Measurements from ENCODE around the gene RNF223. TPM values are rescaled to one million over a fixed set of nuclear protein-coding genes. Genes with fewer than 3 reads are reported as not detected.

RNF223 gene
- total RNA-seq, 1 experiment from 2014 or later = not detected

- H3K4me3 ChIP-seq = no peak overlapping the region
- peaks cover 11% of the 10 kb centered on the region for H3K36me3 ChIP-seq
- no peak for DNase-seq
- H3K27me3 ChIP-seq = no peaks in the 10 kb centered on the region
- no peaks in the 10 kb centered on the region for H3K9me3 ChIP-seq
Measured at GRCh38 chr1:1022302-1023009, 51.6 kb downstream of the RNF223 start.

- Histone ChIP-seq H3K4me3 (no peak overlapping the region), H3K36me3 (peaks cover 11% of the 10 kb centered on the region), H3K27me3 (no peaks in the 10 kb centered on the region), H3K9me3 (no peaks in the 10 kb centered on the region)
- DNase-seq = no peak
Measured at GRCh38 chr1:1021920-1022259, 52.2 kb downstream of the RNF223 start.

- peak overlapping the region; percentile 56 for H3K4me3 ChIP-seq
- no peaks in the 10 kb centered on the region for H3K9me3 ChIP-seq
- peak; percentile 79 for DNase-seq
- no peaks in the 10 kb centered on the region for H3K27me3 ChIP-seq
- peaks cover 11% of the 10 kb centered on the region for H3K36me3 ChIP-seq
Measured at GRCh38 chr1:1021010-1021919, 52.8 kb downstream of the RNF223 start.

Other genes with a start within 250 kb of the RNF223 start
- 32.7 and 43.5 TPM in 2 replicates for gene SAMD11, start 150.4 kb downstream of the RNF223 start, total RNA-seq (2014; rRNA removed; shearing (Covaris generic); ENCODE audit: low replicate concordance)
- gene NOC2L, start 115.0 kb downstream of the RNF223 start, total RNA-seq (2014; rRNA removed; shearing (Covaris generic); ENCODE audit: low replicate concordance) = 176 and 277 TPM in 2 replicates
- gene KLHL17, start 113.7 kb downstream of the RNF223 start, total RNA-seq (2014; rRNA removed; shearing (Covaris generic); ENCODE audit: low replicate concordance) = 6.7 and 14.7 TPM in 2 replicates
- 0.56 TPM in 1 of 2 replicates, not detected in the other for gene PLEKHN1, start 107.8 kb downstream of the RNF223 start, total RNA-seq (2014; rRNA removed; shearing (Covaris generic); ENCODE audit: low replicate concordance)
- gene PERM1, start 92.2 kb downstream of the RNF223 start, total RNA-seq (2014; rRNA removed; shearing (Covaris generic); ENCODE audit: low replicate concordance) = 0.13 TPM in 1 of 2 replicates, not detected in the other
- 17.6 and 25.5 TPM in 2 replicates for gene HES4, start 74.2 kb downstream of the RNF223 start, total RNA-seq (2014; rRNA removed; shearing (Covaris generic); ENCODE audit: low replicate concordance)
- gene ISG15, start 60.8 kb downstream of the RNF223 start, total RNA-seq (2014; rRNA removed; shearing (Covaris generic); ENCODE audit: low replicate concordance) = 68.0 and 98.4 TPM in 2 replicates
- gene AGRN, start 54.2 kb downstream of the RNF223 start, total RNA-seq (2014; rRNA removed; shearing (Covaris generic); ENCODE audit: low replicate concordance) = 38.0 and 70.2 TPM in 2 replicates
- 7.3 and 18.2 TPM in 2 replicates for gene C1orf159, start 41.8 kb upstream of the RNF223 start, total RNA-seq (2014; rRNA removed; shearing (Covaris generic); ENCODE audit: low replicate concordance)
- not detected in 2 replicates for gene TTLL10, start 99.6 kb upstream of the RNF223 start, total RNA-seq (2014; rRNA removed; shearing (Covaris generic); ENCODE audit: low replicate concordance)
- not detected in 2 replicates for gene TNFRSF18, start 132.3 kb upstream of the RNF223 start, total RNA-seq (2014; rRNA removed; shearing (Covaris generic); ENCODE audit: low replicate concordance)
- gene TNFRSF4, start 139.8 kb upstream of the RNF223 start, total RNA-seq (2014; rRNA removed; shearing (Covaris generic); ENCODE audit: low replicate concordance) = not detected in 2 replicates
- 93.0 and 126 TPM in 2 replicates for gene SDF4, start 157.7 kb upstream of the RNF223 start, total RNA-seq (2014; rRNA removed; shearing (Covaris generic); ENCODE audit: low replicate concordance)
- 36.6 and 37.4 TPM in 2 replicates for gene B3GALT6, start 157.9 kb upstream of the RNF223 start, total RNA-seq (2014; rRNA removed; shearing (Covaris generic); ENCODE audit: low replicate concordance)
- 0.26 TPM in 1 of 2 replicates, not detected in the other for gene C1QTNF12, start 172.4 kb upstream of the RNF223 start, total RNA-seq (2014; rRNA removed; shearing (Covaris generic); ENCODE audit: low replicate concordance)
- gene UBE2J2, start 199.5 kb upstream of the RNF223 start, total RNA-seq (2014; rRNA removed; shearing (Covaris generic); ENCODE audit: low replicate concordance) = 66.2 and 94.1 TPM in 2 replicates
- gene SCNN1D, start 206.1 kb upstream of the RNF223 start, total RNA-seq (2014; rRNA removed; shearing (Covaris generic); ENCODE audit: low replicate concordance) = 0.20 and 2.5 TPM in 2 replicates
- 20.0 and 24.2 TPM in 2 replicates for gene ACAP3, start 233.6 kb upstream of the RNF223 start, total RNA-seq (2014; rRNA removed; shearing (Covaris generic); ENCODE audit: low replicate concordance)
- gene PUSL1, start 234.3 kb upstream of the RNF223 start, total RNA-seq (2014; rRNA removed; shearing (Covaris generic); ENCODE audit: low replicate concordance) = 46.7 and 53.3 TPM in 2 replicates